DOHH2 (cell line): Measurements from ENCODE around the gene MED26.

Experiments used
- H3F3A ChIP-seq: fragments of 200-600 bp; sonication (generic), shearing (Covaris generic); 2 replicates; pipeline ENCODE4 v1.6.0; 2016; ENCODE audit warnings: antibody characterized with exemption, mild to moderate bottlenecking; ENCODE audit not compliant: control insufficient read depth, insufficient read depth
- H3K27ac ChIP-seq: fragments of 200-600 bp; sonication (generic); 2 replicates; pipeline ENCODE4 v1.5.1; 2014; ENCODE audit warnings: low read depth, mild to moderate bottlenecking, low read length, moderate library complexity
- H3K27me3 ChIP-seq: fragments of 200-600 bp; sonication (generic); 2 replicates; pipeline ENCODE4 v1.6.1; 2014; ENCODE audit warnings: mild to moderate bottlenecking, low read length, mixed read lengths; ENCODE audit not compliant: control insufficient read depth
- H3K36me3 ChIP-seq: fragments of 200-600 bp; sonication (generic); 2 replicates; pipeline ENCODE4 v1.6.1; 2014; ENCODE audit warnings: mild to moderate bottlenecking, low read length, moderate library complexity, mixed read lengths; ENCODE audit not compliant: control insufficient read depth
- H3K4me1 ChIP-seq: fragments of 200-600 bp; sonication (generic); 2 replicates; pipeline ENCODE4 v1.6.1; 2014; ENCODE audit warnings: mild to moderate bottlenecking, low read length, mixed read lengths; ENCODE audit not compliant: control insufficient read depth
- H3K4me2 ChIP-seq: fragments of 200-600 bp; sonication (generic); 2 replicates; pipeline ENCODE4 v1.6.0; 2014; ENCODE audit warnings: mild to moderate bottlenecking, low read length, moderate library complexity
- H3K4me3 ChIP-seq: fragments of 200-600 bp; sonication (generic); 2 replicates; pipeline ENCODE4 v1.5.1; 2014; ENCODE audit warnings: mild to moderate bottlenecking, low read length, mixed read lengths
- H3K79me2 ChIP-seq: fragments of 200-600 bp; sonication (generic); 2 replicates; pipeline ENCODE4 v1.6.1; 2014; ENCODE audit warnings: mild to moderate bottlenecking, low read length, mixed read lengths; ENCODE audit not compliant: control insufficient read depth
- H3K9me2 ChIP-seq: fragments of 200-600 bp; sonication (generic); replicated peaks from 2 replicates; pipeline ENCODE4 v1.6.1; 2014; ENCODE audit warnings: mild to moderate bottlenecking, low read length, mixed read lengths; ENCODE audit not compliant: control insufficient read depth
- H3K9me3 ChIP-seq: fragments of 200-600 bp; sonication (generic); 2 replicates; pipeline ENCODE4 v1.6.1; 2014; ENCODE audit warnings: antibody characterized with exemption, low read length, mixed read lengths; ENCODE audit not compliant: control insufficient read depth, insufficient read depth
- H4K20me1 ChIP-seq: fragments of 200-600 bp; sonication (generic); 2 replicates; pipeline ENCODE4 v1.6.0; 2014; ENCODE audit warnings: low read depth, mild to moderate bottlenecking, antibody characterized with exemption, low read length, moderate library complexity; ENCODE audit not compliant: control insufficient read depth, insufficient read depth
- CTCF ChIP-seq: fragments of 200-600 bp; sonication (generic); IDR thresholded peaks from one replicate; pipeline ENCODE4 v1.5.1; 2014; ENCODE audit warnings: antibody characterized with exemption, mild to moderate bottlenecking, low read depth, low read length; ENCODE audit not compliant: poor library complexity, severe bottlenecking
- EZH2phosphoT487 ChIP-seq: fragments of 200-600 bp; sonication (generic); IDR thresholded peaks from 2 replicates; pipeline ENCODE4 v1.6.1; 2017; ENCODE audit warnings: borderline replicate concordance, mild to moderate bottlenecking, antibody characterized with exemption, low read length, moderate library complexity, mixed read lengths

MED26 gene

GRCh38 chr19:16532440-16533234, 95.4 kb downstream of the MED26 start:
- Histone ChIP-seq H3K36me3 (peaks cover 98% of the 10 kb centered on the region), H3K9me3 (no peaks in the 10 kb centered on the region), H3K4me3 (no peak overlapping the region), H3K27me3 (no peaks in the 10 kb centered on the region), H3K27ac (no peak overlapping the region), H3K4me1 (no peaks in the 10 kb centered on the region), H3K79me2 (peaks cover 46% of the 10 kb centered on the region), H3K4me2 (no peak overlapping the region), H3F3A (no peaks in the 10 kb centered on the region), H4K20me1 (peaks cover 5% of the 10 kb centered on the region; the same call in 1 of the 2 replicates), H3K9me2 (no peaks in the 10 kb centered on the region)
- TF ChIP-seq EZH2phosphoT487 (no peak), CTCF (no peak)

- Histone ChIP-seq H3K4me2 (no peak overlapping the region), H3F3A (no peaks in the 10 kb centered on the region), H3K9me3 (no peaks in the 10 kb centered on the region), H3K79me2 (peaks cover 43% of the 10 kb centered on the region), H3K27me3 (no peaks in the 10 kb centered on the region), H3K4me1 (no peaks in the 10 kb centered on the region), H3K9me2 (no peaks in the 10 kb centered on the region), H3K4me3 (no peak overlapping the region), H3K36me3 (peaks cover 97% of the 10 kb centered on the region), H4K20me1 (peaks cover 3% of the 10 kb centered on the region), H3K27ac (no peak overlapping the region)
- TF ChIP-seq CTCF (no peak), EZH2phosphoT487 (no peak)
Observed at GRCh38 chr19:16531380-16531669, 96.7 kb downstream of the MED26 start.

GRCh38 chr19:16530540-16531379, 97.2 kb downstream of the MED26 start:
- H3K9me2 ChIP-seq, result no peaks in the 10 kb centered on the region
- H3K36me3 ChIP-seq, result peaks cover 97% of the 10 kb centered on the region
- peaks cover 37% of the 10 kb centered on the region for H3K79me2 ChIP-seq
- H3K4me2 ChIP-seq, result no peak overlapping the region
- no peaks in the 10 kb centered on the region for H3K4me1 ChIP-seq
- no peaks in the 10 kb centered on the region for H3F3A ChIP-seq
- H3K4me3 ChIP-seq, result no peak overlapping the region
- no peaks in the 10 kb centered on the region for H3K27me3 ChIP-seq
- H4K20me1 ChIP-seq, result peaks cover 3% of the 10 kb centered on the region
- no peak for TF ChIP-seq EZH2phosphoT487
- TF ChIP-seq CTCF, result no peak
- no peak overlapping the region for H3K27ac ChIP-seq
- H3K9me3 ChIP-seq, result no peaks in the 10 kb centered on the region
